Adipocyte (in vitro differentiated cells): ENCODE measurements around the gene RNF123.

ENCODE experiments used
- DNase-seq: peaks from one replicate; pipeline ENCODE4 v3.0.0-alpha.2; 2015; ENCODE audit warnings: low read depth
- H3K27me3 ChIP-seq: replicated peaks from 2 replicates; pipeline ENCODE4 v1.7.0; 2013; ENCODE audit warnings: mild to moderate bottlenecking, low read length, moderate library complexity; ENCODE audit not compliant: control insufficient read depth, insufficient read depth
- H3K36me3 ChIP-seq: 2 replicates; pipeline ENCODE4 v1.7.0; 2013; ENCODE audit warnings: low read length, mild to moderate bottlenecking, moderate library complexity; ENCODE audit not compliant: control insufficient read depth, insufficient read depth, severe bottlenecking
- H3K4me1 ChIP-seq: 2 replicates; pipeline ENCODE4 v1.7.0; 2013; ENCODE audit warnings: mild to moderate bottlenecking, low read length, moderate library complexity; ENCODE audit not compliant: control insufficient read depth, insufficient read depth
- H3K4me3 ChIP-seq: 2 replicates; pipeline ENCODE4 v1.7.0; 2013; ENCODE audit warnings: mild to moderate bottlenecking, low read length, moderate library complexity
- H3K9ac ChIP-seq: 2 replicates; pipeline ENCODE4 v1.7.0; 2013; ENCODE audit warnings: mild to moderate bottlenecking, low read length, moderate library complexity
- H3K9me3 ChIP-seq: 2 replicates; pipeline ENCODE4 v1.7.0; 2013; ENCODE audit warnings: mild to moderate bottlenecking, low read length, moderate library complexity; ENCODE audit not compliant: control insufficient read depth

RNF123 gene

GRCh38 chr3:49652218-49652902 lies 37.0 kb upstream of the RNF123 start:
- H3K4me3 ChIP-seq = no peak overlapping the region

GRCh38 chr3:49652903-49653415 lies 36.4 kb upstream of the RNF123 start:
- H3K9me3 ChIP-seq = no peaks in the 10 kb centered on the region
- peaks cover 50% of the 10 kb centered on the region for H3K27me3 ChIP-seq
- H3K36me3 ChIP-seq = no peaks in the 10 kb centered on the region
- no peak for DNase-seq
- H3K4me1 ChIP-seq = no peaks in the 10 kb centered on the region
- no peak overlapping the region for H3K9ac ChIP-seq
- no peak overlapping the region for H3K4me3 ChIP-seq

More at GRCh38 chr3:49652218-49652902, 37.0 kb upstream of the RNF123 start:
- Histone ChIP-seq H3K36me3 (no peaks in the 10 kb centered on the region), H3K4me1 (no peaks in the 10 kb centered on the region), H3K9me3 (no peaks in the 10 kb centered on the region), H3K27me3 (peaks cover 46% of the 10 kb centered on the region), H3K9ac (no peak overlapping the region)
- DNase-seq = no peak

GRCh38 chr3:49653621-49654020 lies 35.7 kb upstream of the RNF123 start:
- Histone ChIP-seq H3K4me1 (no peaks in the 10 kb centered on the region), H3K27me3 (peaks cover 49% of the 10 kb centered on the region), H3K9ac (no peak overlapping the region), H3K4me3 (no peak overlapping the region), H3K9me3 (no peaks in the 10 kb centered on the region), H3K36me3 (no peaks in the 10 kb centered on the region)
- no peak for DNase-seq

GRCh38 chr3:49654176-49654825 lies 35.1 kb upstream of the RNF123 start:
- Histone ChIP-seq H3K4me1 (no peaks in the 10 kb centered on the region), H3K4me3 (no peak overlapping the region), H3K36me3 (no peaks in the 10 kb centered on the region), H3K27me3 (peaks cover 53% of the 10 kb centered on the region), H3K9ac (no peak overlapping the region), H3K9me3 (no peaks in the 10 kb centered on the region)
- no peak for DNase-seq

GRCh38 chr3:49654955-49655556 lies 34.3 kb upstream of the RNF123 start:
- DNase-seq = no peak
- Histone ChIP-seq H3K36me3 (no peaks in the 10 kb centered on the region), H3K9ac (no peak overlapping the region), H3K4me1 (no peaks in the 10 kb centered on the region), H3K4me3 (no peak overlapping the region), H3K27me3 (peaks cover 57% of the 10 kb centered on the region), H3K9me3 (no peaks in the 10 kb centered on the region)

GRCh38 chr3:49655731-49656285 lies 33.5 kb upstream of the RNF123 start:
- Histone ChIP-seq H3K4me3 (no peak overlapping the region), H3K9ac (no peak overlapping the region)

GRCh38 chr3:49656541-49657112 lies 32.7 kb upstream of the RNF123 start:
- Histone ChIP-seq H3K9me3 (no peaks in the 10 kb centered on the region), H3K4me3 (no peak overlapping the region), H3K9ac (no peak overlapping the region), H3K4me1 (no peaks in the 10 kb centered on the region), H3K27me3 (peaks cover 55% of the 10 kb centered on the region), H3K36me3 (no peaks in the 10 kb centered on the region)
- no peak for DNase-seq

More at GRCh38 chr3:49655731-49656285, 33.5 kb upstream of the RNF123 start:
- no peaks in the 10 kb centered on the region for H3K36me3 ChIP-seq
- DNase-seq = no peak
- no peaks in the 10 kb centered on the region for H3K9me3 ChIP-seq
- H3K27me3 ChIP-seq = peaks cover 59% of the 10 kb centered on the region
- no peaks in the 10 kb centered on the region for H3K4me1 ChIP-seq

- H3K9me3 ChIP-seq = no peaks in the 10 kb centered on the region
- no peaks in the 10 kb centered on the region for H3K36me3 ChIP-seq
- no peaks in the 10 kb centered on the region for H3K4me1 ChIP-seq
- DNase-seq = no peak
- H3K4me3 ChIP-seq = no peak overlapping the region
- H3K27me3 ChIP-seq = peaks cover 57% of the 10 kb centered on the region
- H3K9ac ChIP-seq = no peak overlapping the region
Measured at GRCh38 chr3:49657208-49657915, 32.0 kb upstream of the RNF123 start.

GRCh38 chr3:49658711-49659110 lies 30.6 kb upstream of the RNF123 start:
- H3K9me3 ChIP-seq = no peaks in the 10 kb centered on the region
- DNase-seq = no peak
- no peak overlapping the region for H3K4me3 ChIP-seq
- H3K9ac ChIP-seq = no peak overlapping the region
- H3K36me3 ChIP-seq = no peaks in the 10 kb centered on the region
- H3K27me3 ChIP-seq = peaks cover 62% of the 10 kb centered on the region
- no peaks in the 10 kb centered on the region for H3K4me1 ChIP-seq

GRCh38 chr3:49659756-49660155 lies 29.6 kb upstream of the RNF123 start:
- Histone ChIP-seq H3K4me3 (no peak overlapping the region), H3K27me3 (peaks cover 57% of the 10 kb centered on the region), H3K9me3 (no peaks in the 10 kb centered on the region), H3K4me1 (no peaks in the 10 kb centered on the region), H3K36me3 (no peaks in the 10 kb centered on the region), H3K9ac (no peak overlapping the region)
- no peak for DNase-seq
